Neural cell (in vitro differentiated cells): ENCODE data around the gene PARVG. TPM values are rescaled to one million over a fixed set of nuclear protein-coding genes. Genes with fewer than 3 reads are reported as not detected.

Experiments used
- H2AFZ ChIP-seq: fragments of 200-600, 300-800 bp; sonication (generic), shearing (Covaris generic); 2 replicates; pipeline ENCODE4 v1.6.0; 2014; ENCODE audit warnings: low read depth, mild to moderate bottlenecking, antibody characterized with exemption, low read length, moderate library complexity
- H3F3A ChIP-seq: fragments of 200-600 bp; shearing (Covaris generic); 2 replicates; pipeline ENCODE4 v1.6.1; 2016; ENCODE audit warnings: mild to moderate bottlenecking, moderate library complexity, mixed read lengths, antibody characterized with exemption, low read length; ENCODE audit not compliant: insufficient read depth, poor library complexity, severe bottlenecking
- H3K27ac ChIP-seq: fragments of 200-600, 300-800 bp; sonication (generic), shearing (Covaris generic); 2 replicates; pipeline ENCODE4 v1.5.1; 2014; ENCODE audit warnings: mild to moderate bottlenecking, low read length, moderate library complexity
- H3K27me3 ChIP-seq: fragments of 300-800, 200-600 bp; sonication (generic), shearing (Covaris generic); 2 replicates; pipeline ENCODE4 v1.6.0; 2014; ENCODE audit warnings: mild to moderate bottlenecking, low read depth, low read length, moderate library complexity; ENCODE audit not compliant: insufficient read depth
- H3K36me3 ChIP-seq: fragments of 300-800, 200-600 bp; sonication (generic), shearing (Covaris generic); 2 replicates; pipeline ENCODE4 v1.5.1; 2014; ENCODE audit warnings: mild to moderate bottlenecking, antibody characterized with exemption, low read length, moderate library complexity; ENCODE audit not compliant: insufficient read depth
- H3K4me2 ChIP-seq: fragments of 300-800, 200-600 bp; sonication (generic), shearing (Covaris generic); 2 replicates; pipeline ENCODE4 v1.6.0; 2014; ENCODE audit warnings: mild to moderate bottlenecking, low read length
- H3K4me3 ChIP-seq: fragments of 300-800, 200-600 bp; sonication (generic), shearing (Covaris generic); 2 replicates; pipeline ENCODE4 v1.5.1; 2014; ENCODE audit warnings: mild to moderate bottlenecking, low read length, moderate library complexity
- H3K79me2 ChIP-seq: fragments of 200-600 bp; shearing (Covaris generic); replicated peaks from 2 replicates; pipeline ENCODE4 v1.6.0; 2014; ENCODE audit warnings: mild to moderate bottlenecking, low read length, moderate library complexity; ENCODE audit not compliant: insufficient read depth
- H3K9ac ChIP-seq: fragments of 300-800, 200-600 bp; sonication (generic), shearing (Covaris generic); 2 replicates; pipeline ENCODE4 v1.6.1; 2016; ENCODE audit warnings: mild to moderate bottlenecking, low read length, mixed read lengths
- H3K9me2 ChIP-seq: fragments of 200-600 bp; shearing (Covaris generic); 2 replicates; pipeline ENCODE4 v1.6.1; 2016; ENCODE audit warnings: mild to moderate bottlenecking, low read length, mixed read lengths; ENCODE audit not compliant: insufficient read depth
- H3K9me3 ChIP-seq: fragments of 200-600, 300-800 bp; sonication (generic), shearing (Covaris generic); 2 replicates; pipeline ENCODE4 v1.6.1; 2016; ENCODE audit warnings: mild to moderate bottlenecking, mixed run types, low read length, moderate library complexity, mixed read lengths
- H4K20me1 ChIP-seq: fragments of 200-600 bp; shearing (Covaris generic); 2 replicates; pipeline ENCODE4 v1.6.1; 2016; ENCODE audit warnings: mild to moderate bottlenecking, mixed run types; ENCODE audit not compliant: insufficient read depth
- CTCF ChIP-seq: fragments of 450-650 bp; IDR thresholded peaks from 2 replicates; pipeline ENCODE4 v1.5.1; 2014; ENCODE audit warnings: antibody characterized with exemption, mild to moderate bottlenecking, moderate library complexity; ENCODE audit not compliant: poor library complexity, severe bottlenecking
- EP300 ChIP-seq: fragments of 450-650 bp; conservative IDR thresholded peaks from 2 replicates; pipeline ENCODE4 v1.6.1; 2014; ENCODE audit warnings: antibody characterized with exemption, mild to moderate bottlenecking, moderate library complexity; ENCODE audit not compliant: poor library complexity, severe bottlenecking
- EZH2 ChIP-seq: fragments of 200-600, 300-800 bp; shearing (Covaris generic), sonication (generic); IDR thresholded peaks from 2 replicates; pipeline ENCODE4 v1.6.1; 2014; ENCODE audit warnings: antibody characterized with exemption, low read length, borderline replicate concordance, mild to moderate bottlenecking; ENCODE audit not compliant: insufficient read depth, poor library complexity, severe bottlenecking
- MXI1 ChIP-seq: fragments of 450-650 bp; conservative IDR thresholded peaks from 2 replicates; pipeline ENCODE4 v1.6.1; 2014; ENCODE audit warnings: antibody characterized with exemption, mild to moderate bottlenecking; ENCODE audit not compliant: poor library complexity, severe bottlenecking
- POLR2AphosphoS5 ChIP-seq: IDR thresholded peaks from 2 replicates; pipeline ENCODE4 v1.6.1; 2012
- RAD21 ChIP-seq: fragments of 450-650 bp; conservative IDR thresholded peaks from 2 replicates; pipeline ENCODE4 v1.6.1; 2014; ENCODE audit warnings: antibody characterized with exemption, mild to moderate bottlenecking, moderate library complexity
- REST ChIP-seq: IDR thresholded peaks from 2 replicates; pipeline ENCODE4 v1.6.1; 2012; ENCODE audit warnings: borderline replicate concordance
- SMC3 ChIP-seq: fragments of 450-650 bp; conservative IDR thresholded peaks from 2 replicates; pipeline ENCODE4 v1.6.1; 2014; ENCODE audit warnings: antibody characterized with exemption, mild to moderate bottlenecking, moderate library complexity; ENCODE audit not compliant: poor library complexity
- TAF1 ChIP-seq: IDR thresholded peaks from 2 replicates; pipeline ENCODE4 v1.6.1; 2012; ENCODE audit warnings: low read depth
- polyA plus RNA-seq: library from polyadenylated mRNA; depleted of rRNA; stranded (reverse); fragments of >200 nt; gene quantifications from 2 replicates; pipeline ENCODE4 v1.2.3, GENCODE V29; 2014

The PARVG gene
- polyA plus RNA-seq, 1 donor from 2014 or later = not detected

GRCh38 chr22:44207981-44208317, 27.2 kb downstream of the PARVG start:
- Histone ChIP-seq H3K36me3 (no peaks in the 10 kb centered on the region), H3K27me3 (no peaks in the 10 kb centered on the region), H3K9me3 (peaks cover 10% of the 10 kb centered on the region), H4K20me1 (no peaks in the 10 kb centered on the region), H3K27ac (no peak overlapping the region), H3K4me3 (no peak overlapping the region), H2AFZ (no peak overlapping the region), H3K9ac (no peak overlapping the region), H3K4me2 (no peak overlapping the region), H3K79me2 (no peaks in the 10 kb centered on the region), H3K9me2 (no peaks in the 10 kb centered on the region), H3F3A (no peaks in the 10 kb centered on the region)
- TF ChIP-seq CTCF (no peak), POLR2AphosphoS5 (no peak), EP300 (no peak), MXI1 (no peak), TAF1 (no peak), REST (no peak), RAD21 (no peak), EZH2 (no peak), SMC3 (no peak)

- Histone ChIP-seq H3K4me3 (no peak overlapping the region), H3K9me2 (no peaks in the 10 kb centered on the region), H3F3A (no peaks in the 10 kb centered on the region), H2AFZ (no peak overlapping the region), H3K79me2 (no peaks in the 10 kb centered on the region), H3K27me3 (no peaks in the 10 kb centered on the region), H3K27ac (no peak overlapping the region), H3K4me2 (no peak overlapping the region), H3K9me3 (peaks cover 10% of the 10 kb centered on the region), H3K36me3 (no peaks in the 10 kb centered on the region), H3K9ac (no peak overlapping the region), H4K20me1 (no peaks in the 10 kb centered on the region)
- TF ChIP-seq RAD21 = no peak
Measured at GRCh38 chr22:44209343-44209742, 28.6 kb downstream of the PARVG start.

GRCh38 chr22:44210722-44211121, 30.0 kb downstream of the PARVG start:
- H2AFZ ChIP-seq = no peak overlapping the region
- H3K27ac ChIP-seq = no peak overlapping the region
- H3K9me3 ChIP-seq = peaks cover 10% of the 10 kb centered on the region
- H3K36me3 ChIP-seq = no peaks in the 10 kb centered on the region
- no peak overlapping the region for H3K4me2 ChIP-seq
- no peaks in the 10 kb centered on the region for H3K9me2 ChIP-seq
- TF ChIP-seq REST (no peak), SMC3 (no peak), RAD21 (no peak), CTCF (no peak), TAF1 (no peak), EP300 (no peak), POLR2AphosphoS5 (no peak)
- no peaks in the 10 kb centered on the region for H4K20me1 ChIP-seq
- no peak overlapping the region for H3K4me3 ChIP-seq
- no peak overlapping the region for H3K9ac ChIP-seq
- H3K79me2 ChIP-seq = no peaks in the 10 kb centered on the region
- H3F3A ChIP-seq = no peaks in the 10 kb centered on the region
- no peaks in the 10 kb centered on the region for H3K27me3 ChIP-seq
